WI38 (cell line): ENCODE data around the gene SMIM7.

Source experiments
- H3K4me3 ChIP-seq: 2 replicates; pipeline ENCODE4 v1.5.1; 2011; ENCODE audit warnings: low read depth, mild to moderate bottlenecking, control low read depth, low read length
- TF ChIP-seq, protein P1 (sequence below): IDR thresholded peaks from 2 replicates; pipeline ENCODE4 v1.5.1; 2012; ENCODE audit warnings: low read depth, mild to moderate bottlenecking, control low read depth, low read length

Gene SMIM7

DNA sequence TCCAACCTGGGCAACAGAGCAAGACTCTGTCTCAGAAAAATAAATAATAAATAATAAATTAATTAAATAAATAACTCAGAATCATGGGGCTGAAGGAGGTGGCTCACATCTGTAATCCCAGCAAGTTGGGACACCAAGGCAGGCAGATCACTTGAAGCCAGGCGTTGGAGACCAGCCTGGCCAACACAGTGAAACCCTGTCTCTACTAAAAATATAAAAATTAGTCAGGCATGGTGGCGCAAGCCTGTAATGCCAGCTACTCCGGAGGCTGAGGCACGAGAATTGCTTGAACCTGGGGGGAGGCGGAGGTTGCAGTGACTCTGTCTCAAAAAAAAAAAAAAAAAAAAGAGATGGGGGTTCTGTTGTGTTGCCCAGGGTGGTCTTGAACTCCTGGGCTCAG is 8.2 kb upstream of the SMIM7 start:
- TF ChIP-seq, protein P1, sequence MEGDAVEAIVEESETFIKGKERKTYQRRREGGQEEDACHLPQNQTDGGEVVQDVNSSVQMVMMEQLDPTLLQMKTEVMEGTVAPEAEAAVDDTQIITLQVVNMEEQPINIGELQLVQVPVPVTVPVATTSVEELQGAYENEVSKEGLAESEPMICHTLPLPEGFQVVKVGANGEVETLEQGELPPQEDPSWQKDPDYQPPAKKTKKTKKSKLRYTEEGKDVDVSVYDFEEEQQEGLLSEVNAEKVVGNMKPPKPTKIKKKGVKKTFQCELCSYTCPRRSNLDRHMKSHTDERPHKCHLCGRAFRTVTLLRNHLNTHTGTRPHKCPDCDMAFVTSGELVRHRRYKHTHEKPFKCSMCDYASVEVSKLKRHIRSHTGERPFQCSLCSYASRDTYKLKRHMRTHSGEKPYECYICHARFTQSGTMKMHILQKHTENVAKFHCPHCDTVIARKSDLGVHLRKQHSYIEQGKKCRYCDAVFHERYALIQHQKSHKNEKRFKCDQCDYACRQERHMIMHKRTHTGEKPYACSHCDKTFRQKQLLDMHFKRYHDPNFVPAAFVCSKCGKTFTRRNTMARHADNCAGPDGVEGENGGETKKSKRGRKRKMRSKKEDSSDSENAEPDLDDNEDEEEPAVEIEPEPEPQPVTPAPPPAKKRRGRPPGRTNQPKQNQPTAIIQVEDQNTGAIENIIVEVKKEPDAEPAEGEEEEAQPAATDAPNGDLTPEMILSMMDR, result no peak
- H3K4me3 ChIP-seq, result no peak overlapping the region

- peak overlapping the region; percentile 73 for H3K4me3 ChIP-seq
- TF ChIP-seq, protein P1, result no peak
These were observed 1.6 kb upstream of the SMIM7 start for GRCh38 chr19:16661480-16662034.

DNA sequence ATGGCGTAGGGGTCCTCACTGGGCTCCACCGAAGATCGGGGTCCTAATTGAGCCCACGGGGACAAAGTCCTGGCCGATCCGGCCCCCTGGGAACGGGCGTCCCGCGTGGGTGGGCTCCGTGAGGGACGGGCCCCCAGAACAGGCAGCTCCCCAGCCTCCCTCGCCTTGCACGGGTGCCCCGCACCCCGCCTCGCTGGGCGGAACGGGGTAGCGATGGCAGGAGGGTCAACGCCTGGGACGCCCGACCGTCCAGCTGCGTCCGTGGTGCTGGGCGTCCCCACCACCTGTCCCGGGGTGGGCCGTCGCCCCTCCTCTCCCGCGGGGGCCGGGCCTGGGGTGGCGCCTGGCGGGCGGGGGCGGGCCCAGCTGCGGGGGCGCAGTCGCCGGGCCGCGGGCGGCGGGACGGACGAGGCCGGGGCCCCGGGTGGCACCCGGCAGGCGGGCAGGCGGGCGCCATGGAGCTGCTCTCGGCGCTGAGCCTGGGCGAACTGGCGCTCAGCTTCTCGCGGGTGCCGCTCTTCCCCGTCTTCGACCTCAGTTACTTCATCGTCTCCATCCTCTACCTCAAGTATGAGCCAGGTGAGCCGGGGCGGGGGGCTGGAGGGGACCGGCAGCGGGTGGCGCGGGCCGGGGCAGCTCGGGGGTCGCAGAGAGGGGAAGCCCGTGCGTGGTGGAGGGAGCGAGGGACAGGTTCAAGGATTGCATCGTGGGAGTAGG is 977 bp upstream of the SMIM7 start, which contains the start of gene TMEM38A:
Gene TMEM38A (plus strand): TSS at position 377 of the 717 bp plus-strand sequence. CDS start 79 bp downstream, at position 456.
- TF ChIP-seq, protein P1, result no peak

DNA sequence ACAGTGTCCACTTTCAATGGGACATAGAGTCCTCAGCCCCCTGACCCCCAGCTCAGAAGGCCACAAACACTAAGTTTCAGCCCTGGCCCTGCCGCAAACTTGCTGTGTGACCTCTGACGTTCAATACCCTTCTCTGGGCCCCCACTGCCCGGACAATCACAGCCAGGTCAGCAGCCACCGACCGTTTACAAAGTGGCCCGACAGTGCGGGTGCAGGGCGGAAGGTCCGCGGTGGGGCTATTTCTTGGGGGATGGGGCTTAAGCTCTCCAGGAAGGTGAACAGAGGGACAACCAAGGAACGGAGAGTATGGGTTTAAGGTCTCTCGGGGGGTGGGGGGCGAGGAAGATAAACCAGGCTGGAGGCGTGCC is 496 bp downstream of the SMIM7 start:
- TF ChIP-seq, protein P1, result no peak
- H3K4me3 ChIP-seq, result peak overlapping the region; percentile 73

More for the DNA sequence above, 977 bp upstream of the SMIM7 start, which contains the start of gene TMEM38A:
- peak within 1 kb of the TSS; percentile 73 for H3K4me3 ChIP-seq

- H3K4me3 ChIP-seq, result no peak overlapping the region
- TF ChIP-seq, protein P1, result no peak
These were observed 2.6 kb downstream of the SMIM7 start for GRCh38 chr19:16657384-16657783.

- TF ChIP-seq, protein P1, result no peak
- no peak overlapping the region for H3K4me3 ChIP-seq
These were observed 4.2 kb downstream of the SMIM7 start for GRCh38 chr19:16655727-16656126.

GRCh38 chr19:16654627-16655026 is 5.3 kb downstream of the SMIM7 start:
- TF ChIP-seq, protein P1, result no peak
- no peak overlapping the region for H3K4me3 ChIP-seq
